Lower leg skin (tissue), 3 donors: ENCODE results near the gene FBXL14.

Source experiments
- CTCF ChIP-seq, 3 donors: fragments of 450-650 bp; IDR thresholded peaks; one replicate each; pipeline ENCODE4 v1.5.1; 2016; ENCODE audit warnings: antibody characterized with exemption in 3 of 3, mild to moderate bottlenecking in 3 of 3, moderate library complexity in 2 of 3
- POLR2A ChIP-seq, 2 donors: fragments of 450-650 bp; IDR thresholded peaks; one replicate each; pipeline ENCODE4 v1.6.1; 2016 to 2017; ENCODE audit warnings: antibody characterized with exemption in 2 of 2, mild to moderate bottlenecking in 1 of 2, moderate library complexity in 1 of 2

GRCh38 chr12:1527789-1528188 lies 66.6 kb downstream of the FBXL14 start:
- TF ChIP-seq CTCF (IDR thresholded peaks at IDR 0.05), result no peak
- no peak for TF ChIP-seq POLR2A (IDR thresholded peaks at IDR 0.05)
